ENCODE results near the gene BZW1.
"Not testable (repeated sequence)": the region's sequence is repeated elsewhere in the genome, so short reads cannot be mapped to it uniquely, and the experiment has no call there.

BZW1 gene

DNA sequence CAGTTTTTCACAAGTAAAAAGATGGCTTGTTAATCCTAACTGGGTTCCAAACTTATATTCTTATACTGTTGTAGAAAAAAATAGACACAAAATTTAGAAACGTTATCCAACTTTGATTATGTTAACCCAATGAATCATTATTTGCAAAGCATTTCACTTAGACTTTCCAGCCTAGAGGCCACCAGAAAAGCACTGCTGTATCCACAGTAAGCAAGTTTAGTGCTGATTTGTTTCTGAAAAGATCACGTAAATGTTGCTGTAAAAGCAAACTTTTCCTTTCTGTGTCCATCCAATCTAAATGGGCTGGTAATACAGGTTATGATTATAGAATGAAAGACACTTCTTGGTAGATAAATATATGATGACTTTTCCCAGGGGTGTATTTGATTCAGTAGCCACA is 17.6 kb upstream of the BZW1 start:
- DNase-seq, result no peak

DNA sequence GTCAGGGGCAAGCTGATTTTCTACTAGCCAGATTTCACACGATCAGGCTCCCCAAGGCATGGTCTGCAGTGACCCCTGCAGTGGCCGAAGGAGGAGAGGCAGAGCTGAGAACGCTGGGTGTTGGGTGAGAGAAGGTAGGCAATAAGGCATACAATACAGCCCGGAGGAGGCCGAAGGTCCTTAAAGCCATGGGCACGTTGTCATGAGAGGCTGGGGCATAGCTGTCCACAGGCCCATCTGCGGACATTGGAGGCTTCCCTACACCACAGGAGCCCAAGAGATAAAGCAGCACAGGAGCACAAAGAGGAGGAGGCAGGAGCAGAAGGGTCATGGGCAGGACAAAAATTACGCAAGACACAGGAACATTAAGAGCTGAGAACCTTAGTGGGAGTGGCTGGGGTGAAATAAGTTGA is 16.7 kb upstream of the BZW1 start:
- no peak for DNase-seq

- no peak for DNase-seq
Measured at GRCh38 chr2:200796561-200796960, 15.1 kb upstream of the BZW1 start.

DNA sequence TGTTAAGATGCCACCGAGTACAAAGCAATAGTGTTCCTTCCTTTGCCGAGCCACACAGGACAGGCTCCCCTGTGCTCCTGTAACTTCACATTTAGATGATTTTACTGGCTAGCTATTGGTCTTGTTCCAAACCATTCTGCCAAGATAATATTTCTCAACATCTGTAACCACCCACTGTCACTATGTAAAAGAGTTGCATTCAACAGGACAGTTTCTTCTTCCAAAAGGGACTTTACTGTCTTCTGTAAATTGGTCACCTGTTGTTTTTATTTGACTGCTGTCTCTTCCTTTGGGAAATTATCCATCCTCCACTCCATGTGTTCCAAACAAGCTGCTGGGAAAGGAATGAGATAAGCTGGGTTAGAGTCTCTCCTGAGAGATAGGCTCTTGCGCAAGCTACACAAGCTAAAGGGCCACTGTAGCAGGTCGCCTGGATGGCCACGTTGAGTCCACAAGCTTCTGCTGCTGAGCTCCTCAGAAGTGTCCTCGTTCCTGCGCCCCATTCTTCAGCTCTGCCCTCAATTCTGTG is 14.4 kb upstream of the BZW1 start:
- DNase-seq, result no peak

DNA sequence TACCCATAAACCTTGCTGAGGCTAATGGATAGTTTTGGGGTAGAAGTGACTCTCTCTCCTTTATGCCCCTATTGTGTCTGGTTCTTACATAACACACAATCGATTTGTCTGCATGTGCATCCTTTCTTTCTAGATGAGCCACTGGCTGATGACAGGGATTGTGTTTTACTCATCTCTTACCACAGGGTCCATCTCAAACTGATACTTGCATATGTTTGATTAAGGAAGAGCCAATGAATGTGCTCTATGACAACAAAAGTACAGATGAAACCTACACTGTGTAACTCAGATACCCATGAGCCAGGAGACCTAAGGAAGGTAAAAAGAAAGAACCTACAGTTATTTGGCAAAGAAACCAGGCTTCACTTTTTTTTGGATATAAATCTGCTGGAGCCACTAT is 13.2 kb upstream of the BZW1 start:
- no peak for DNase-seq

DNA sequence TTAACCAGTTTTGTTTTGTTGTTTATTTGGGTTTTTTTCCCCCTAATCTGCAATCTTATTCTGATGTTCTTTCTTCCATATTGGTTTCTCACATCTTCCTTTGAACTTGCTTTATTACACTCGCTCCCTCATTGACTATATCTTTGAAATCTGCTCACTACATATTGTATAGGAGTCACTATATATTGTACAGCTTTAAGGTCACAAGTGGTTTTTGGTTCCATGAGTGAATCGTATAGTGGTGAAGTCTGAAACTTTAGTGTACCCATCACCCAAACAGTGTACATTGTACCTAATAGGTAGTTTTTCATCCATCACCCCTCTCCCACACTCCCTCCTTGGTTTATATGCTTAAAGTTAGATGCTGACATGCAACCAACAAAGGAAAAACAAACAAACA is 11.3 kb upstream of the BZW1 start:
- no peak for DNase-seq

DNA sequence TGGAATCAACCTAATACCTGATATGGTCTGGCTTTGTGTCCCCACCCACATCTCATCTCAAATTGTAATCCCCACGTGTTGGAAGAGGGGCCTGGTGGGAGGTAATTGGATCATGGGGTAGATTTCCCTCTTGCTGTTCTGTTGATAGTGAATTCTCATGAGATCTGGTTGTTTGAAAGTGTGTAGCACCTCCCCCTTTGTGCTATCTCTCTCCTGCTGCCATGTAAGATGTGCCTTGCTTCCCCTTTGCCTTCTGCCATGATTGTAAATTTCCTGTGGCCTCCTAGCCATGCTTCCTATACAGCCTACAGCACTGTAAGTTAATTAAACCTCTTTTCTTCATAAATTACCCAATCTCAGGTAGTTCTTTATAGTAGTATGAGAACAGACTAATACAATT is 10.3 kb upstream of the BZW1 start:
- DNase-seq, result not testable (repeated sequence)

- DNase-seq, result no peak
Measured at GRCh38 chr2:200809506-200810251, 2.0 kb upstream of the BZW1 start.

- no peak for DNase-seq
Measured at GRCh38 chr2:200810252-200810997, 1.3 kb upstream of the BZW1 start.

GRCh38 chr2:200810998-200811332 is 745 bp upstream of the BZW1 start:
- DNase-seq, result no peak

DNA sequence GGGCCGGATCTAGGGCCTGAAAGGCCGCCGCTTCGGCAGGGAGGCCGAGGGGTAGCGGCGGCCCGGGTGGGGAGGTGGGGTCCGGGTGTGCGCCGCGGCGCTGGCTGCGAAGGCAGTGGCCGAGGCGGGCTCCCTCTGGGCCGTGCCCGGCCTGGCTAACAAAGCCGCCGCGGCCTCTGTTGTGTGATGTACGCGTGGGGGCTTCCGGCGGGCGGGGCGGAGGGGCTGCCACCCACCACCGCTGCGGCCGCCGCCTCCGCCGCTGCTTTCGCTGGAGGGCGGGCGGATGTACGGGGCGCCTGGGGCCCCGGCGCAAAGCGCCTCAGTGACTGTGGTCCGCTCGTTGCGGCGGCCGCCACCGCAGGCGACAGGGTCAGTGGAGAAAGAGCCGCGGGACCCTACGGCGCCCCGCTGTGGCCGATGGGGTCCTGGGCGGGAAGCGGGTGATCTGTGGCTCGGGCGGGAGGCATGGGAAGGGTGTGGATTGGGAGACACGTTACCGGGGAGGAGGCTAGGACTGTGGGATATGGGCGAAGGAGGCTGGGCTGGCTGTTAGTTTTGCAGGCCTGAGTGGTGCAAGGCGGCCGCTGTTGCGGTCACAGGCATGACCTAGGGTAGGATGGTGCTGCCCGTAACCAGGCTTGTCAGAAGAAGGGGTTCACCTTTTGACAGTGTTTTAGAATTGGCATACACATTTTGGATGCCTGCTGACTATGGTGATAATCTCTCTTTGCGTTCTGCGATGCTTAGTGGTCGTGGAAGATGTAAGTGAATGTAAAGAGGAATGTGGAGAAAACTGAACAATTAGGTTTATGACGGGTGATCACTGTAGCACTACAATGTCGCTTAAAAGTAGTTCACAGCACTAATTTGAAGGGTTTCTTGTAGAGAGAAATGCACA is 662 bp downstream of the BZW1 start:
- no peak for DNase-seq

- no peak for DNase-seq
Measured at GRCh38 chr2:200814276-200814815, 2.6 kb downstream of the BZW1 start.

- no peak for DNase-seq
Measured at GRCh38 chr2:200814917-200815316, 3.2 kb downstream of the BZW1 start.

GRCh38 chr2:200818732-200819131 is 7.0 kb downstream of the BZW1 start:
- DNase-seq, result not testable (repeated sequence)

DNA sequence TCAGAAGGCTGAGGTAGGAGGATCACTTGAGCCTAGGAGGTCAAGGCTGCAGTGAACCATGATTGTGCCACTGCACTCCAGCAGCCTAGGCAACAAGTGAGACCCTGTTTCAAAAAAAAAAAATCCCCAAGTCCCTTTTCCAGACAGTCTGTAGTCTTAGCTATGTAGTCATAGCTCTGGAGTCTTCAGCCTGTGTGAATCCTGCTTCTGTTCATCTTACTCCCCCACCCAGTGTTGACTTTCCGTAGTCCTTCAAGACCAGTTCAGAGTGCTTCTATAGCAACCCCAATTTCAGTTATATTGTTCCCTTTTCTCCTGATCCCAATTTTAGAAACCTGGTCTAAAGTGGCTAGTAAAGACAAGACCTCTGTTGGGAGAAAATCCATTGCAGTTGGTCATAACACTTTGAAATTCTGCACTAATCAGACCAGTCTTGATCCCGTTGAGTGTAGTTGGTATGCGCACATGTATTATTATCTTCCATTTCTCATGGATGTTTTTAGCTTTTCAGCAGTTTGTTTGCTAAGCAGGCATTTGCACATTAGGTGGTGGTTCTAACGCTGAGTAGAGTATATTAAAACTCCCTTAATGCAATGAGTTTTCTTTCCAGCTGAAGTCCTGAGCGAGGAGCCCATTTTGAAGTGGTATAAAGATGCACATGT is 9.0 kb downstream of the BZW1 start:
- DNase-seq, result no peak

DNA sequence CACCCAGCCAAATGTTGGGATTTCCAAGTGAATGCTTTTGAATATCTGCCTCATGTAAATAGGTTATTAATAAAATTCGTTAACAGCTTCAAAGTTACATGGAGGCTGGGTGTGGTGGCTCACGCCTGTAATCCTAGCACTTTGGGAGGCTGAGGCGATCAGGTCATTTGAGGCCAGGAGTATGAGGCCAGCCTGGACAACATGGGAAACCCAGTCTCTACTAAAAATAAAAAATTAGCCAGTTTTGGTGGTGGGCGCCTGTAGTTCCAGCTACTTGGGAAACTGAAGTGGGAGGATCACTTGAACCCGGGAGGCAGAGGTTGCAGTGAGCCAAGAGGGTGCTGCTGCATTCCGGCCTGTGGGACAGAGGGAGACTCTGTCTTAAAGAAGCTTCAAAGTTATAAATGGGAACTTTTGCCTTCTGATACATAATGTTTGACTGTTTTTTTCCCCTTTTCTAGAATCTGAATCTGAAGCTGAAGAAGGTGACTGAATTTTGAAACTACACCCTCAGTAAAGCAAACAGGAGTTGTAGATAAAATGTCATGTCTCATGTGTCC is 10.1 kb downstream of the BZW1 start:
- DNase-seq, result no peak

DNA sequence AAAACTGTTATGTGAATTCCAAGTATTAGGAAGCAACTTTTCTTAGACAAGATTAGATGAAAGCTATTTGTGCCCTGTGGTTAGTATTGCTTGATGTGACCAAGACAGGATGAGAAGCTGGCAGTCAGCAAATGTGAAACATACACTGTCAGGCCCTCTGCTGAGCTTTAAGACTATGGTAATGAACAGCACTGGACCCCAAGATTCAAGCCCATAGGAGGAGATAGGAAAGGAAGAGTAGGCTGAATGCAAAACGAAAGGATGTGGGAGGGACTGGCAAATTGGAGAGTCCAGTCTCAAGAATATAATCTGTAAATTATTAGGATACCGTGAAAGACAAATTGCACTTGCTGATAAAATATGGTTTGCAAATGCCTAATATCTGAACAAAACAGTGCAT is 16.4 kb downstream of the BZW1 start:
- no peak for DNase-seq

DNA sequence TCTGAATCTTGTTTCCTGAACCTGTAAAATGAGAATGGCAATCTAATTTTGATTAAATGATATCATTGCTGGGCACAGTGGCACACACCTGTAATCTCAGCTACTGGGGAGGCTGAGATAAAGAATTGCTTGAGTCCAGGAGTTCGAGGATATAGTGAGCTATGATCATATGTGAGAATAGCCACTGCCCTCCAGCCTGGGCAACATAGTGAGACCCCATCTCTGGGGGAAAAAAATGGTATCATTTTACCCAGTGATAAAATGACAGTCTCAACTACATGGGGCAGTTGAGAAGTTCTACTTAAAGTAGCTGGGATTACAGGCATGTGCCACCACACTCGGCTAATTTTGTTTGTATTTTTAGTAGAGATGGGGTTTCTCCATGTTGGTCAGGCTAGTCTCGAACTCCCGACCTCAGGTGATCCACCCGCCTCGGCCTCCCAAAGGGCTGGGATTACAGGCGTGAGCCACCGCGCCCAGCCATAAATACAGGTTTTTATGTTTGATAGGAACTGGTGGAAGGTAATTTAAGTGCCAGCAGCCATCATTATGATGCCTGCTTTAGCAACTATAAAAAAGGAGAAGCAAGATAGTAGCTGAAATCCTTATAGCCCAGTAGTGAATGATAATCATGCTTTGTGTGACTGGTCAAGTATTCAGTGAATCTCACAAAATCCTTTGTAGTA is 17.0 kb downstream of the BZW1 start:
- no peak for DNase-seq

GRCh38 chr2:200829258-200829655 is 17.5 kb downstream of the BZW1 start:
- no peak for DNase-seq

DNA sequence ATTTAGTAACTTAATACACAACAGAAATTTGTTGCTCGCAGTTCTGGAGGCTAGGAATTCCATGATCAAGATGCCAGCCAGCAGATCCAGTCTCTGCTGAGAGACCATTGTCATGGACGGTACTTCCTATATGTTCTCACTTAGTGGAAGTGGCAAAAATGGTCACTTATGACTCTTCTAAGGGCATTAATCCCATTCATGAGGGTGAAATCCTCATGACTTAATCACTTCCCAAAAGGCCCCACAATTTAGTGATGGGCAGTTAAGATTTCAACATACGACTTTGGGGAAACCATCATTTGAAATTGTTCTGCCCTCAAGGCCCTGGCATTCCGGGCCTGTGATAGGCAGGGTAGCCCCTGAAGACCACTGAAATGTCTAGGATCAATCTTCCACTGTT is 23.0 kb downstream of the BZW1 start:
- DNase-seq, result no peak

GRCh38 chr2:200839513-200839912 is 27.8 kb downstream of the BZW1 start:
- no peak for DNase-seq

Data from NCI-H1694 treated with DMSO at 0.1 percent for 48 hours (cell line).